ENCODE data around the gene GEN1. TPM values are rescaled to one million over a fixed set of nuclear protein-coding genes. Genes with fewer than 3 reads are reported as not detected.

Gene GEN1
- total and polyA plus RNA-seq, 4 donors: 1.2 to 12.7 (median 7.8) TPM

GRCh38 chr2:17758118-17758517, 4.2 kb downstream of the GEN1 start:
- Histone ChIP-seq H3K27me3 (ENCODE audit: control insufficient read depth in 4 of 4, insufficient read depth in 4 of 4, low read length in 3 of 4) (no peaks in the 10 kb centered on the region), H3K4me1 (ENCODE audit: control insufficient read depth in 4 of 4, insufficient read depth in 4 of 4, low read length in 3 of 4) (peaks cover 7 to 65% (median 56%) of the 10 kb centered on the region in 4 donors), H3K9me3 (ENCODE audit: control insufficient read depth in 4 of 4, low read length in 3 of 4) (no peaks in the 10 kb centered on the region), H3K9ac (ENCODE audit: low read depth in 1 of 2, low read length in 2 of 2) (peak overlapping the region in 1 of 2 donors; percentile 37), H3K4me3 (ENCODE audit: low read depth in 1 of 3, low read length in 3 of 3) (no peak overlapping the region), H3K36me3 (ENCODE audit: control insufficient read depth in 4 of 4, insufficient read depth in 3 of 4, low read depth in 1 of 4, low read length in 3 of 4) (peaks cover 0 to 1% (median 0%) of the 10 kb centered on the region in 4 donors), H3K27ac (ENCODE audit: low read depth in 1 of 2, low read length in 2 of 2) (peak overlapping the region; percentile 25 to 56)
- 20% methylated on average over 3 of the region's 3 CpGs for WGBS
- TF ChIP-seq HNF4G (IDR thresholded peaks at IDR 0.05) (no peak), ZBTB33 (IDR thresholded peaks at IDR 0.05) (no peak), RAD21 (IDR thresholded peaks at IDR 0.05) (no peak), HNF4A (conservative IDR thresholded peaks at IDR 0.05) (peak in 1 of 2 donors; percentile 6)
- no peak for DNase-seq (ENCODE audit: low spot score)

GRCh38 chr2:17759805-17760204, 5.9 kb downstream of the GEN1 start:
- H3K27me3 ChIP-seq (ENCODE audit: control insufficient read depth in 4 of 4, insufficient read depth in 4 of 4, low read length in 3 of 4): no peaks in the 10 kb centered on the region
- H3K36me3 ChIP-seq (ENCODE audit: control insufficient read depth in 4 of 4, insufficient read depth in 3 of 4, low read depth in 1 of 4, low read length in 3 of 4): peaks cover 0 to 1% (median 0%) of the 10 kb centered on the region in 4 donors
- TF ChIP-seq ZBTB33 (IDR thresholded peaks at IDR 0.05) (peak; percentile 31), JUND (IDR thresholded peaks at IDR 0.05) (no peak), TAF1 (conservative IDR thresholded peaks at IDR 0.05) (no peak), GABPA (IDR thresholded peaks at IDR 0.05 in 1 of 2, conservative IDR thresholded peaks at IDR 0.05 in 1 of 2) (no peak), ATF3 (IDR thresholded peaks at IDR 0.05) (no peak), HNF4A (conservative IDR thresholded peaks at IDR 0.05) (peak; percentile 37 to 63), FOXA1 (IDR thresholded peaks at IDR 0.05) (no peak), NR2F2 (IDR thresholded peaks at IDR 0.05) (no peak), FOXA2 (IDR thresholded peaks at IDR 0.05) (no peak), SP1 (IDR thresholded peaks at IDR 0.05) (no peak), HNF4G (IDR thresholded peaks at IDR 0.05) (no peak), EGR1 (IDR thresholded peaks at IDR 0.05; ENCODE audit: low read depth in 2 of 2) (no peak), YY1 (IDR thresholded peaks at IDR 0.05) (peak; percentile 70), RAD21 (IDR thresholded peaks at IDR 0.05) (peak in 1 of 2 donors; percentile 10), RXRA (IDR thresholded peaks at IDR 0.05) (peak in 1 of 2 donors; percentile 40)
- TF ChIP-seq, protein P1, sequence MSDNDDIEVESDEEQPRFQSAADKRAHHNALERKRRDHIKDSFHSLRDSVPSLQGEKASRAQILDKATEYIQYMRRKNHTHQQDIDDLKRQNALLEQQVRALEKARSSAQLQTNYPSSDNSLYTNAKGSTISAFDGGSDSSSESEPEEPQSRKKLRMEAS (IDR thresholded peaks at IDR 0.05): no peak
- TF ChIP-seq, protein P2, sequence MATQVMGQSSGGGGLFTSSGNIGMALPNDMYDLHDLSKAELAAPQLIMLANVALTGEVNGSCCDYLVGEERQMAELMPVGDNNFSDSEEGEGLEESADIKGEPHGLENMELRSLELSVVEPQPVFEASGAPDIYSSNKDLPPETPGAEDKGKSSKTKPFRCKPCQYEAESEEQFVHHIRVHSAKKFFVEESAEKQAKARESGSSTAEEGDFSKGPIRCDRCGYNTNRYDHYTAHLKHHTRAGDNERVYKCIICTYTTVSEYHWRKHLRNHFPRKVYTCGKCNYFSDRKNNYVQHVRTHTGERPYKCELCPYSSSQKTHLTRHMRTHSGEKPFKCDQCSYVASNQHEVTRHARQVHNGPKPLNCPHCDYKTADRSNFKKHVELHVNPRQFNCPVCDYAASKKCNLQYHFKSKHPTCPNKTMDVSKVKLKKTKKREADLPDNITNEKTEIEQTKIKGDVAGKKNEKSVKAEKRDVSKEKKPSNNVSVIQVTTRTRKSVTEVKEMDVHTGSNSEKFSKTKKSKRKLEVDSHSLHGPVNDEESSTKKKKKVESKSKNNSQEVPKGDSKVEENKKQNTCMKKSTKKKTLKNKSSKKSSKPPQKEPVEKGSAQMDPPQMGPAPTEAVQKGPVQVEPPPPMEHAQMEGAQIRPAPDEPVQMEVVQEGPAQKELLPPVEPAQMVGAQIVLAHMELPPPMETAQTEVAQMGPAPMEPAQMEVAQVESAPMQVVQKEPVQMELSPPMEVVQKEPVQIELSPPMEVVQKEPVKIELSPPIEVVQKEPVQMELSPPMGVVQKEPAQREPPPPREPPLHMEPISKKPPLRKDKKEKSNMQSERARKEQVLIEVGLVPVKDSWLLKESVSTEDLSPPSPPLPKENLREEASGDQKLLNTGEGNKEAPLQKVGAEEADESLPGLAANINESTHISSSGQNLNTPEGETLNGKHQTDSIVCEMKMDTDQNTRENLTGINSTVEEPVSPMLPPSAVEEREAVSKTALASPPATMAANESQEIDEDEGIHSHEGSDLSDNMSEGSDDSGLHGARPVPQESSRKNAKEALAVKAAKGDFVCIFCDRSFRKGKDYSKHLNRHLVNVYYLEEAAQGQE (IDR thresholded peaks at IDR 0.05): peak; percentile 22
- TF ChIP-seq, protein P3, sequence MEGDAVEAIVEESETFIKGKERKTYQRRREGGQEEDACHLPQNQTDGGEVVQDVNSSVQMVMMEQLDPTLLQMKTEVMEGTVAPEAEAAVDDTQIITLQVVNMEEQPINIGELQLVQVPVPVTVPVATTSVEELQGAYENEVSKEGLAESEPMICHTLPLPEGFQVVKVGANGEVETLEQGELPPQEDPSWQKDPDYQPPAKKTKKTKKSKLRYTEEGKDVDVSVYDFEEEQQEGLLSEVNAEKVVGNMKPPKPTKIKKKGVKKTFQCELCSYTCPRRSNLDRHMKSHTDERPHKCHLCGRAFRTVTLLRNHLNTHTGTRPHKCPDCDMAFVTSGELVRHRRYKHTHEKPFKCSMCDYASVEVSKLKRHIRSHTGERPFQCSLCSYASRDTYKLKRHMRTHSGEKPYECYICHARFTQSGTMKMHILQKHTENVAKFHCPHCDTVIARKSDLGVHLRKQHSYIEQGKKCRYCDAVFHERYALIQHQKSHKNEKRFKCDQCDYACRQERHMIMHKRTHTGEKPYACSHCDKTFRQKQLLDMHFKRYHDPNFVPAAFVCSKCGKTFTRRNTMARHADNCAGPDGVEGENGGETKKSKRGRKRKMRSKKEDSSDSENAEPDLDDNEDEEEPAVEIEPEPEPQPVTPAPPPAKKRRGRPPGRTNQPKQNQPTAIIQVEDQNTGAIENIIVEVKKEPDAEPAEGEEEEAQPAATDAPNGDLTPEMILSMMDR (IDR thresholded peaks at IDR 0.05; ENCODE audit: low read depth, low read length, missing input control): no peak
- H3K27ac ChIP-seq (ENCODE audit: low read depth in 1 of 2, low read length in 2 of 2): peak overlapping the region; percentile 50 to 57
- no peaks in the 10 kb centered on the region for H3K9me3 ChIP-seq (ENCODE audit: control insufficient read depth in 4 of 4, low read length in 3 of 4)
- 45% methylated on average over 2 of the region's 2 CpGs for WGBS
- H3K4me1 ChIP-seq (ENCODE audit: control insufficient read depth in 4 of 4, insufficient read depth in 4 of 4, low read length in 3 of 4): peaks cover 4 to 66% (median 59%) of the 10 kb centered on the region in 4 donors
- no peak overlapping the region for H3K4me3 ChIP-seq (ENCODE audit: low read depth in 1 of 3, low read length in 3 of 3)
- DNase-seq (ENCODE audit: low spot score): no peak
- no peak overlapping the region for H3K9ac ChIP-seq (ENCODE audit: low read depth in 1 of 2, low read length in 2 of 2)
